ENCODE results near the gene RASAL1. TPM values are rescaled to one million over a fixed set of nuclear protein-coding genes. Genes with fewer than 3 reads are reported as not detected.

The RASAL1 gene
- total RNA-seq, 1 donor from 2014 or later: 2.2 TPM

GRCh38 chr12:113115455-113116126 lies 20.0 kb downstream of the RASAL1 start:
- Mint-ChIP-seq H3K9me3 (no peaks in the 10 kb centered on the region), H3K4me3 (ENCODE audit: low read depth) (no peak overlapping the region), H3K36me3 (ENCODE audit: low read depth) (no peaks in the 10 kb centered on the region), H3K27me3 (ENCODE audit: low read depth) (no peaks in the 10 kb centered on the region), H3K4me1 (ENCODE audit: low read depth) (no peaks in the 10 kb centered on the region), H3K27ac (no peak overlapping the region)
- DNase-seq (ENCODE audit: low spot score): no peak
- intact Hi-C loops (cut with micrococcal nuclease): no loop called here

GRCh38 chr12:113114447-113115178 lies 20.9 kb downstream of the RASAL1 start:
- no peaks in the 10 kb centered on the region for H3K9me3 Mint-ChIP-seq
- intact Hi-C loops (cut with micrococcal nuclease): no loop called here

GRCh38 chr12:113113397-113113796 lies 22.2 kb downstream of the RASAL1 start:
- H3K27me3 Mint-ChIP-seq (ENCODE audit: low read depth): no peaks in the 10 kb centered on the region
- no peaks in the 10 kb centered on the region for H3K36me3 Mint-ChIP-seq (ENCODE audit: low read depth)
- intact Hi-C loops (cut with micrococcal nuclease): no loop called here
- no peak for DNase-seq (ENCODE audit: low spot score)
- H3K9me3 Mint-ChIP-seq: no peaks in the 10 kb centered on the region
- H3K4me1 Mint-ChIP-seq (ENCODE audit: low read depth): no peaks in the 10 kb centered on the region
- no peak overlapping the region for H3K4me3 Mint-ChIP-seq (ENCODE audit: low read depth)
- H3K27ac Mint-ChIP-seq: no peak overlapping the region

More at GRCh38 chr12:113114447-113115178, 20.9 kb downstream of the RASAL1 start:
- no peak overlapping the region for H3K4me3 Mint-ChIP-seq (ENCODE audit: low read depth)
- H3K27ac Mint-ChIP-seq: no peak overlapping the region
- H3K36me3 Mint-ChIP-seq (ENCODE audit: low read depth): no peaks in the 10 kb centered on the region
- no peaks in the 10 kb centered on the region for H3K27me3 Mint-ChIP-seq (ENCODE audit: low read depth)
- H3K4me1 Mint-ChIP-seq (ENCODE audit: low read depth): no peaks in the 10 kb centered on the region
- DNase-seq (ENCODE audit: low spot score): no peak

- Mint-ChIP-seq H3K36me3 (ENCODE audit: low read depth) (no peaks in the 10 kb centered on the region), H3K9me3 (no peaks in the 10 kb centered on the region)
- intact Hi-C loops (cut with micrococcal nuclease): no loop called here
Measured at GRCh38 chr12:113112043-113112899, 23.3 kb downstream of the RASAL1 start.

GRCh38 chr12:113111247-113111646 lies 24.3 kb downstream of the RASAL1 start:
- Mint-ChIP-seq H3K9me3 (no peaks in the 10 kb centered on the region), H3K27ac (no peak overlapping the region), H3K4me1 (ENCODE audit: low read depth) (no peaks in the 10 kb centered on the region), H3K27me3 (ENCODE audit: low read depth) (no peaks in the 10 kb centered on the region), H3K4me3 (ENCODE audit: low read depth) (no peak overlapping the region), H3K36me3 (ENCODE audit: low read depth) (no peaks in the 10 kb centered on the region)
- no peak for DNase-seq (ENCODE audit: low spot score)
- intact Hi-C loops (cut with micrococcal nuclease): no loop called here

More at GRCh38 chr12:113112043-113112899, 23.3 kb downstream of the RASAL1 start:
- Mint-ChIP-seq H3K4me1 (ENCODE audit: low read depth) (no peaks in the 10 kb centered on the region), H3K4me3 (ENCODE audit: low read depth) (no peak overlapping the region), H3K27me3 (ENCODE audit: low read depth) (no peaks in the 10 kb centered on the region), H3K27ac (no peak overlapping the region)
- DNase-seq (ENCODE audit: low spot score): no peak

GRCh38 chr12:113109872-113110599 lies 25.5 kb downstream of the RASAL1 start:
- no peaks in the 10 kb centered on the region for H3K4me1 Mint-ChIP-seq (ENCODE audit: low read depth)
- H3K27ac Mint-ChIP-seq: no peak overlapping the region
- H3K27me3 Mint-ChIP-seq (ENCODE audit: low read depth): no peaks in the 10 kb centered on the region
- intact Hi-C loops (cut with micrococcal nuclease): no loop called here
- H3K36me3 Mint-ChIP-seq (ENCODE audit: low read depth): no peaks in the 10 kb centered on the region
- DNase-seq (ENCODE audit: low spot score): no peak
- H3K4me3 Mint-ChIP-seq (ENCODE audit: low read depth): no peak overlapping the region
- H3K9me3 Mint-ChIP-seq: no peaks in the 10 kb centered on the region

- Mint-ChIP-seq H3K27me3 (ENCODE audit: low read depth) (no peaks in the 10 kb centered on the region), H3K27ac (no peak overlapping the region), H3K4me1 (ENCODE audit: low read depth) (no peaks in the 10 kb centered on the region), H3K4me3 (ENCODE audit: low read depth) (no peak overlapping the region), H3K9me3 (no peaks in the 10 kb centered on the region), H3K36me3 (ENCODE audit: low read depth) (no peaks in the 10 kb centered on the region)
- intact Hi-C loops (cut with micrococcal nuclease): no loop called here
- no peak for DNase-seq (ENCODE audit: low spot score)
Measured at GRCh38 chr12:113109360-113109759, 26.2 kb downstream of the RASAL1 start.

- Mint-ChIP-seq H3K36me3 (ENCODE audit: low read depth) (no peaks in the 10 kb centered on the region), H3K4me1 (ENCODE audit: low read depth) (no peaks in the 10 kb centered on the region), H3K27ac (no peak overlapping the region), H3K4me3 (ENCODE audit: low read depth) (no peak overlapping the region), H3K27me3 (ENCODE audit: low read depth) (no peaks in the 10 kb centered on the region), H3K9me3 (no peaks in the 10 kb centered on the region)
- DNase-seq (ENCODE audit: low spot score): no peak
- intact Hi-C loops (cut with micrococcal nuclease): no loop called here
Measured at GRCh38 chr12:113108308-113108707, 27.3 kb downstream of the RASAL1 start.

- Mint-ChIP-seq H3K36me3 (ENCODE audit: low read depth) (no peaks in the 10 kb centered on the region), H3K4me1 (ENCODE audit: low read depth) (no peaks in the 10 kb centered on the region), H3K27me3 (ENCODE audit: low read depth) (no peaks in the 10 kb centered on the region), H3K27ac (no peak overlapping the region), H3K9me3 (no peaks in the 10 kb centered on the region), H3K4me3 (ENCODE audit: low read depth) (no peak overlapping the region)
- no peak for DNase-seq (ENCODE audit: low spot score)
- intact Hi-C loops (cut with micrococcal nuclease): no loop called here
Measured at GRCh38 chr12:113106361-113106760, 29.2 kb downstream of the RASAL1 start.

GRCh38 chr12:113105606-113106271 lies 29.8 kb downstream of the RASAL1 start:
- H3K4me3 Mint-ChIP-seq (ENCODE audit: low read depth): no peak overlapping the region
- no peak overlapping the region for H3K27ac Mint-ChIP-seq
- no peaks in the 10 kb centered on the region for H3K27me3 Mint-ChIP-seq (ENCODE audit: low read depth)
- H3K9me3 Mint-ChIP-seq: no peaks in the 10 kb centered on the region
- no peak for DNase-seq (ENCODE audit: low spot score)
- no peaks in the 10 kb centered on the region for H3K4me1 Mint-ChIP-seq (ENCODE audit: low read depth)
- no peaks in the 10 kb centered on the region for H3K36me3 Mint-ChIP-seq (ENCODE audit: low read depth)
- intact Hi-C loops (cut with micrococcal nuclease): no loop called here

- Mint-ChIP-seq H3K9me3 (no peaks in the 10 kb centered on the region), H3K27ac (no peak overlapping the region), H3K36me3 (ENCODE audit: low read depth) (no peaks in the 10 kb centered on the region), H3K27me3 (ENCODE audit: low read depth) (no peaks in the 10 kb centered on the region), H3K4me1 (ENCODE audit: low read depth) (no peaks in the 10 kb centered on the region), H3K4me3 (ENCODE audit: low read depth) (no peak overlapping the region)
- intact Hi-C loops (cut with micrococcal nuclease): no loop called here
- DNase-seq (ENCODE audit: low spot score): no peak
Measured at GRCh38 chr12:113104953-113105510, 30.5 kb downstream of the RASAL1 start.
